Right lung (tissue), 10 donors: Measurements from ENCODE around the gene GHR. TPM values are rescaled to one million over a fixed set of nuclear protein-coding genes. Genes with fewer than 3 reads are reported as not detected.

Source experiments
- DNase-seq, 2 donors: peaks; one replicate each; pipeline ENCODE4 v3.0.0-alpha.2; 2013
- long read RNA-seq, 8 donors: transcript quantifications; one replicate each; lab custom pipeline, GENCODE V29; 2026
- polyA plus RNA-seq, 5 donors: library from polyadenylated mRNA; unstranded; fragments of 120-200 nt; gene quantifications; one replicate each; pipeline versions ENCODE4 v1.2.1 to v1.2.3, GENCODE V29; 2013; ENCODE audit warnings: inconsistent platforms in 1 of 5, low replicate concordance in 1 of 5; ENCODE audit not compliant: insufficient read length in 5 of 5, insufficient read depth in 1 of 5

Gene GHR
- 10 to 100 TPM; 18.2 to 35.0 (median 29.2) TPM for polyA plus RNA-seq
- long read RNA-seq, donor 1, full-length matches to known transcripts = 3 of 22 reads
- long read RNA-seq, donor 1, partial matches to known transcripts = 14 of 22 reads
- long read RNA-seq, donor 1, other reads (novel, unspliced or antisense) = 5 of 22 reads
- long read RNA-seq, donor 2, partial matches to known transcripts = 10 of 10 reads
- long read RNA-seq, donor 2, other reads (novel, unspliced or antisense) = 0 of 10 reads
- long read RNA-seq, donor 3, full-length matches to known transcripts = 3 of 3 reads
- long read RNA-seq, donor 3, partial matches to known transcripts = 0 of 3 reads
- long read RNA-seq, donor 3, other reads (novel, unspliced or antisense) = 0 of 3 reads
- long read RNA-seq, donor 4, full-length matches to known transcripts = 1 of 1 reads
- long read RNA-seq, donor 4, partial matches to known transcripts = 0 of 1 reads
- long read RNA-seq, donor 4, other reads (novel, unspliced or antisense) = 0 of 1 reads
- long read RNA-seq, donor 5, full-length matches to known transcripts = 4 of 4 reads
- long read RNA-seq, donor 5, partial matches to known transcripts = 0 of 4 reads
- long read RNA-seq, donor 5, other reads (novel, unspliced or antisense) = 0 of 4 reads
- long read RNA-seq, donor 6, full-length matches to known transcripts = 3 of 14 reads
- long read RNA-seq, donor 6, partial matches to known transcripts = 11 of 14 reads
- long read RNA-seq, donor 6, other reads (novel, unspliced or antisense) = 0 of 14 reads
- long read RNA-seq, donor 7, full-length matches to known transcripts = 2 of 13 reads
- long read RNA-seq, donor 7, partial matches to known transcripts = 11 of 13 reads
- long read RNA-seq, donor 7, other reads (novel, unspliced or antisense) = 0 of 13 reads
- long read RNA-seq, donor 8, full-length matches to known transcripts = 1 of 1 reads
- long read RNA-seq, donor 8, partial matches to known transcripts = 0 of 1 reads
- long read RNA-seq, donor 8, other reads (novel, unspliced or antisense) = 0 of 1 reads

DNA sequence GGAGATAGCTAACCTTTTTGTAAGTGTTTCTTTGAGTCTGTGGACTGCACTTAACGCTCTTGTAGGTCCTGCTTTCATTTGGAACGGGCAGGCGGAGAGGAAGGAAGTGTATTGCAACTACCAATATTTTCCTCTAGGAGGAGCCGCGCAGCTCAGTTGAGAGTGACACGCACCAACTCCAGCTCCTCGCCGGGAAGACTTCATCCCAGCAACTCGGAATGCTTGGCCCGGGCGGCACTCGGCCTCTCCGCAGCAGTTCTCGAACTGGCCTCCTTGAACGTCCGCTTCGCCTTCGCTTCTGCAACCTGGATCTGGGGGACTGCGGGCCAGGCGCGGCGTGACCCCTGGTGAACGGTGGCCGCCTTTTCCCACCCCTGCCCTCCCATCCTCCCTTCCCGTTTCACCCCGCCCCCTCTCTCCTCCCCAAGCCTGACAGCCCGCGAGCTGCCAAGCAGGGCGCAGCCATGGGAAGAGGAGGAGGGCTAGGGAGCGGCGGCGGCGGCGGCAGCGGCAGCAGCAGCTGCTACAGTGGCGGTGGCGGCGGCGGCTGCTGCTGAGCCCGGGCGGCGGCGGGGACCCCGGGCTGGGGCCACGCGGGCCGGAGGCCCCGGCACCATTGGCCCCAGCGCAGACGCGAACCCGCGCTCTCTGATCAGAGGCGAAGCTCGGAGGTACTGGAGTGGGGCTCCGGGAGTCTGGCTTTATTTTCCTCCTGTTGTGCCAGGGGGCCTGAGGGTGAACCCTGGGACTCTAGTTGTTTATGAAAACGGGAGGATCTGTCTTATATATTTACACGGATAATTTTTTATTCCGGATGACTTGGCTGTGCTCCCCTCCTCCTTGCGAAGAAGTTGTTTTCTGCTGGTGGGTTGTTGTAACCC is at the start of gene GHR:
GHR (plus strand) TSS at position 155 of the 881 bp plus-strand sequence. CDS start 142,436 bp downstream, outside the sequence.
- peak; percentile 85 to 88 for DNase-seq

DNA sequence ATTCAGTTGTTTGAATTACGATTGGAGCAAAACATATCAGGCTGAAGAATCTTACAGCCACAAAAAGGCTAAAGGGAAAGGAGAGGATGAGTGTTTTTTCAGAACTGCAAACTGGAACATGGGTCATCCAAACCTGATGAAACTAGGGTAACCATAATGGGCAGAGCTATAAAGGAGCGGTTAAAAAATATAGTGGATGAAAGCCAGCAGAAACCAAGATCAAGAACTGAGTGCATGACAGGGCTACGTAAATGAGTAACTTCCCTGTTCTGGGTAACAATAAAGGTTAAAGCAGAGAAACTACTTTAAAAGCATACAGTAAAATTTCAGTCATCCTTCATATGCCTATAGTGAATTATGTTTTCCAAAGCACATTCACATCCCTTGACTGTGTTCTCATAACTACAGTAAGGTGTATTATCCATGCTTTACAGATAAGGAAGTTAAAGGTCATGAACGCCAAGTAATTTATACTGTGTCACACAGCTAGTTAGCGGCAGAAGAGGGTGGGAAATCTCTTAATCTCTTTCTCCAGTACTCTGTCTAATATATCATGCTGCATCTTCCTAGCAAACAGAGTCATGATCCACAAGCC is 48.5 kb upstream of the GHR start:
- no peak for DNase-seq

DNA sequence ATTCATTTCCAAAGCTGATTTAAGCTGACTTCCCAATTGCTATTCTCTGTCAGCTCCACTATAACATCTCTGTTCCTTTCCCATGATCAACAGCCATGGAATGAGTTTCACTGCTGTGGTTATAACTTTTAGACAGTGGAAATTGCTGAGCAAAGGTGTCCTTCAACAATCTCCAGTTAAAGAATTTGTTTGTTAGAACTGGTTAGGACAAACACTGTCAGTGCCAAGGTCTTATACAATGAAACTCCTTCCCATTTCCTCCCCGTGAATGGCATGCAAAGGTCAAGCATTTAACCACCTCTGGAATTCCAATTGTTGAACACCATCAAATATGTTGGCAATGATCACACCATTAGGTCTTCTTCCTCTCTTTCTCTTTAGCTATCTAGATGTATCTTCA is 45.7 kb upstream of the GHR start:
- no peak for DNase-seq

DNA sequence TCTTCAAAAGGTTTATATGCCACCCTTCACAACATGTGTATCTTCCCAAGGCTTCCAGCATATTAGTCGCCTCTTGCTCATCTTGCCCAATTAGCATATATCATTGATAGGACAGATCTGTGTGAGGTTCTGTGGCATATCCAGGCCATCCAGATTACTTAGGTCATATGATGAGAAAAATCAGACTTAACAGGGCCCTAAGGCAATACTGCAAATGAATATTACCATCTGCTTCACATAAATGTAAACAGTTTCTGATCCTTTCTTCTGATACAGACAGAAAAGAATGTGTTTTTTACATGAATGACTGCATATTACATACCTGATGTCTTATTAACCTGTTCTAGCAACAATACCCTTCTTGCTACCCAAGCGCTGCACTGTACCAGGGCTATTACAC is 41.3 kb upstream of the GHR start:
- no peak for DNase-seq

DNA sequence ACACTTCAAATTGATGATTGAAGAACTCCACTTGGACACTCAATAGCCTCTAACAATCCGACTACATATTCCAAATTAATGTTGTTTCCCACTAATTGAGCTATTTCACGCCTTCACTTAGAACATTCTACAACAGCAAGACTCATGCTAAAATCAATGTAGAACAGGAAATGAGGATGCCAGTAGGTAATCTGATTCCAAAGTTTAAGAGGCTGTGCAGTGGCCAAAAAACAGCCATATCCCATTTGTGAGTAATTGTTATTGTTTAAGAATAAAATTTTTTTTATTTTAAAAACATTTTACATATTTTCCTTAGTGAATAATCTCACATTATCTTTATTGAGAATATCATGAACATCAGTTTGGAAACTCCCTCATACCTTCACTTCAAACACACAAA is 35.7 kb upstream of the GHR start:
- DNase-seq = no peak

DNA sequence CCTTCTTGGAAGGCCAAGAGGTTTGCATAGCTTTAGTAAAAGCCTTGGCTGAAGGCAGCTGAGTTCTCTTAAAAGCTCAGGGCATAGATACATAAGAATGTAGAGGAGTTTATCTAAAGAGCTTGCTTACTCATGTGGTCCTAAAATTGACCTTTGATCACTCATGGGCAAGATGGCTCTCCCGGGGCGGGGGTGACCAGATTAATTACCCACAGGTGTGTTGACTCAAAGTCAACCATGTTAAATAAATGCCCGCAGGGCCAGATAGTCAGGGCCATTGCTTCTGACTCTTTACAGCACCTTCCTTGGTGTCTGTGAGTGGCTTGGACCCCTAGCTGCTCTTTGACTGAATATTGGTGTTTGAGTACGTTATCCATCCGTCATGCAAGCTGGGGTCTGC is 33.1 kb upstream of the GHR start:
- no peak for DNase-seq

DNA sequence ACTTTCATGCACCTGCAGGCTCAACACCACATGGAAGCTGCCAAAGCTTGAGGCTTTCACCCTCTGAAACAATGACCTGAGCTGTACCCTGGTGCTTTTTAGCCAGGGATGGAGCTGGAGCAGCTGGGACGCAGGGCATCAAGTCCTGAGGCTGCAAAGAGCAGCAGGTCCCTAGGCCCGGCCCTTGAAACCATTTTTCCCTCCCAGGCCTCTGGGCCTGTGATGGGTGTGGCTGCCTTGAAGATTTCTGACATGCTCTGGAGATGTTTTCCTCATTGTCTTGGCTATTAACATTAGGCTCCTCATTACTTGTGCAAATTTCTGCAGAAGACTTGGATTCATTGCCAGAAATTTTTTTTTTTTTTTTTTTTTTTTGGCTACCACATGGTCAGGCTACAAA is 30.3 kb upstream of the GHR start:
- no peak for DNase-seq

DNA sequence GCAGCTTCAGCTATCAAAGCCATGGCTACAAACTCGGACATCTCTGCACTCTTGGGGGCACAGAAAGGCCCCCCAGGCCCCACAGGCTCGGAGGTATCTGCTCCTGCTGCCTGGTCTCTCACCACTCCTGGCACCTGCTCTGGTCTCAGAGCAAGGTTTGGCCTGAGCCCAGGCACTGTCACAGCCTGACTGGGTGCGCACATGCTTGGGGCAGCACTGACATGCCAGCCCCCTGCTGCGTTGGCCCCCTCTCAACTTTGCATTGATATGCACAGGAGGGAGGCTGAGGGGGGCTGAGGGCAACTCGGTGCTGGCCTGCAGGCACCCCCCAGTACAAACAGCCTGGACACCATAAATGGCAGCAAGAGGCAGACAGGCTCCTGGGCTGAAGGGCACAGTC is 27.1 kb upstream of the GHR start:
- DNase-seq = no peak

DNA sequence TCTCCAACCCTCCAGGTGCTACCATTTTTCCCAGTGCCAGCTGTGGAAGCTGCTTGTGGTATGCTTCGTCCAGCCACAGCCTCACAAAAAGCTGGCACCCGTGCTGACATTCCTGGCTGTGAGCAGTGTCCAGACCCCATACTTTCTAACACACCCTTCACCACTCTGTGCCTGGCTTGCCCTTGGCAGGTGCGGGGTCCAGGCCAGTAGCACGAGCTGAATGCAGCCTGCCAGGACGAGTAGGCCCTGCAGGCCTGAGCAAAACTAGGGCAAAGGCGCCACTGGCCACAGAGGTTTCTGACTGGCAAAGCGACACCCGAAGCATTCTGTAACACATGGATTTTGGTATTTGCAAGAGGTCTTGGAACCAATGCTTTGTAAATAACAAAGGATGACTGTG is 26.0 kb upstream of the GHR start:
- DNase-seq = no peak

DNA sequence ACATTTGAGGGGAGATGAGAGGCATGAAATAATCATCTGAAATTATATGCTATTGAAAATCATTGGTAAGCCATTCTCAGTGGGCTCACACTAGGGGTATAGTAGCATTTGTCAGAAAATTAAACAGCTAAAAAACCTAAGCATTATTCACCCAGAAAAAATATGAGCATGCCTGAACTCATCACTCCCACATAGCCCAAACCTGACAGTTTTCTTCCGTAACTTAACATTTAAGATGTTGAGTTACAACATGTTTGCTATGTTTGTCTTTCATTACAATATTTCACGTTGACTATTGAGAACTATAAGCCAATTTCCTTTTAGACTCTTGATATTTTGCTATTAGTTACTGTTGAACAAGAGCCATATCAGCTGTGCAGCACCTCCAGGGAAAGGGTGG is 23.5 kb upstream of the GHR start:
- no peak for DNase-seq

DNA sequence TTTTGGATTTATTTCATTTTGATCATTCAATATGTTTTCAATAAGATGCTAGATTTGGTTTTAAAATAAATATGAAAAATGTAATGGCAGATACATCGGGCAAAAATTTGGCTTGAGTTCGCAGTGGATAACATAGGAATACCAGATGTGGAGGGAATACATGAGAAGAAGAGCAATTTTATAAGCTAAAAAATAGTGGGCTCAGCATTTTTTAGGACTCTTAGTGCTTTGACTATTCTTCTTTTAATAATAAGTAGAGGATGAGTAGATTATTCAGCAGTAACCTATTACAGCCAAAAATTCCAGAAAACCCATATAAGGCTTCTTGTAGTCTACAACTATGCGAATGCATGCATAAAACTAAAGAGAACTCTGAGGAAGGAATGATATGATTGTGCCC is 22.8 kb upstream of the GHR start:
- no peak for DNase-seq

DNA sequence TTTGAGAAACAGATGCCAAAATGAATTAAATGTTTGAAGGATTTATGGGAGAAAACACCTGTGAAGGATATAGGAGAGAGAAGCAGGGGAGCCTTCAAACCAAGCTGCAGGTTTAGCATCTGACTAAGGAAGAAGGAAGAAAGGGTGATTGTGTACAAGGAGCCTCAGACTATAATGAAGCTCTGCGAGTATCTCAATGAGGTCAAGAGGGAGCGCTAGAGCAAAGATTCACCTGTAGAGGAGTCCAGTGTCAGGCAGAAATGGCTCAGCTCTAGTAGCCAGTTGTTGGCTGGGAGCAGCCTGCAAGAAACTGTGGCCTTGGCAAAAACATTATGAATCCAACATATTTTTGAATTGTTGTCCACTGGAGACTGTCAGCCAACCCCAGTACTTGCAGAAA is 20.0 kb upstream of the GHR start:
- DNase-seq = no peak

DNA sequence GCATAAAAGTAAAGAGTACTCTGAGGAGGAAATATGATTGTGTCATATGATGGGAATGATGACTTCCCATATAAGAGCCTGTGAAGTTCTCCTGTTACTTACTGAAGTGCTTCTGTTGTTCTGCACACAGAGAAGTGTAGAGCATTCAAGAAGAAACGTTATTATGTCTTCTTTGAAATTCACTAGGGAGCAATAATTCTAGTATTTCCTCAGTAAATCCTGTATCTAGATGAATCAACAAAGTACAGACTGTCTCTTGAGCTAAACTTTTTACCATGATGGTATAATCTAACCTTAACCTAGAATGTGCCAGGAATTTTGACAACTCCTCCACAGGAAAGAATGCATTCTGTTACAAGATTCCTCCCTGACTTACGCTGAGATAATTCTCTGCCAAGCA is 18.9 kb upstream of the GHR start:
- no peak for DNase-seq

DNA sequence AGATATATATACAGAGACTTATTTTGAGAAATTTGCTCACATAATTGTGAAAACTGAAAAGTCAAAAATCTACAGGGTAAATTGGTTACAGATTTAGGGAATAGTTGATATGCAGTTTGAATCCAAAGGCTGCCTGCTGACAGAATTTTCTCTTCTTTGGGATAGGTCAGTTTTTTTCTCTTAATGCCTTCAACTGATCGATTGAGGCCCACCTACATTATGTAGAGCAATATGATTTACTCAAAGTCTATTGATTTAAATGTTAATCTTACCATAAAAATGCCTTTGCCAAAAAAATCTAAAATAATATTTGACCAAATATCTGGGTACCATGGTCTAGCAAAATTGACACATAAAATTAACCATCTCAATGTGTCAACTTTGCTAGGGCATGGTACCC is 3.9 kb upstream of the GHR start:
- no peak for DNase-seq

DNA sequence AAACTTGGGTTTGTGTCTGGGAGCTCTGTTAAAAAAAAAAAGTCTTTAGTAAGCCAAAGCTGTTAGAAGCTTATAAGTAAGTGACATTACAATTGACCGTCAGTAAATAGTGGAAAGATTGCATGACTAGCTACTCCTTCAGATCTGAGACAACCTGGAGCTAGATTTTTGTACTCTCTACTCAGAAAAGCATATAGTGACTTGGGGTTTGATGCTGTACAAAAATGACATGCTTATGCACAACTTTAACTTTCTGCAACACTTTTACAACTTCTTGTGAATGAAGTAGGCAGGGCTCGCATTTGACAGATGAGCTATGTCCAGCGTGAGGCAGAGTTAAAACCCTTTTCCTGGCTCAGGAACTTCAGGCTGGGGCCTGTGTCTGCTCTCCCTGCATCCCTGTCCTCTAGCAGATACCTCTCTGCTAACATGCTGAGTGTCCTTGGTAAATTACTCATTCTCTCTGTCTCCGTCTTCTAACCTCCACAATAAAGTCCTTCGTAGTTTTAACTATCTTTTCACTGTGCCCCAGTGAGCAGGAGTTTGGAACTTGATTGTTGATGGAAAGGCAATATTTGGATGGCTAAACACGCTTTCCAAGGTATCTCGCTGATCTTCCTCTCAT is 471 bp upstream of the GHR start:
- DNase-seq = no peak

DNA sequence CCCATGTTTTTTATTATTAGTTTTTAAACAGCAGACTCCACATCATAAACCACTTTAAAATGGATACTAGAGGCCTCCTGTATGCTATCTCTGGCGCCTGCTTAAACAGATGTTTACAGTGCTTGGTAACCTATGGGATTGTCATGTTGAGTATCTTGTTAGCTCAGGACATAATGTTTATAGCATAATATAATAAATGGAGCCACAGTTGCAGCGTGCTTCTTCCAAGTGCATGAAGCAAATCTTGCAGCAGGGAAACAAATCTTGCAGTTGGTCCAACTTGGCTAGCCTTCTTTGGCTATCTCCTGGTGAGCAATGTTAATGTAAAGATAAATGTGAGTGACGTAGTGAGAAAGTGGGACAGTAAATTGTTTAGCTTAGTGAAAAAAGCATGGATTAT is 2.8 kb downstream of the GHR start:
- DNase-seq = peak; percentile 81 to 86

DNA sequence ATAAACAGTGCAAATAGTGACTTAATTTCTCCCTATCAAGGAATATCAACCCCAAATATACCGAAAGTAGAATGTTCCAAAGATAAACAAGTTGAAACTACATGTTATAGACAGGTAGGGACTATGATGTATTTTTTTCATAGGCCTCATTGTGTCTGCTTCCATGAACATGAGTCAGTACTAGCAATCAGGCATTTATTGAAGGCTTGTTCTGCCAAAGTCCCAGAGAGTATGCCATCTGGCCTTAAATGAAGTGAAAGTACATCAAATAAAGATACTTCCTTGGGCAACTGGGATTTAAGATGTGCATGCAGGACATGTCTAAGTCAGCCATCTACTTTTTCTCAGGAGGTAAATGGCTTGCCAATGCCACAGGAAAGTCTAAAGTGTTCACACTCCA is 6.5 kb downstream of the GHR start:
- DNase-seq = no peak

DNA sequence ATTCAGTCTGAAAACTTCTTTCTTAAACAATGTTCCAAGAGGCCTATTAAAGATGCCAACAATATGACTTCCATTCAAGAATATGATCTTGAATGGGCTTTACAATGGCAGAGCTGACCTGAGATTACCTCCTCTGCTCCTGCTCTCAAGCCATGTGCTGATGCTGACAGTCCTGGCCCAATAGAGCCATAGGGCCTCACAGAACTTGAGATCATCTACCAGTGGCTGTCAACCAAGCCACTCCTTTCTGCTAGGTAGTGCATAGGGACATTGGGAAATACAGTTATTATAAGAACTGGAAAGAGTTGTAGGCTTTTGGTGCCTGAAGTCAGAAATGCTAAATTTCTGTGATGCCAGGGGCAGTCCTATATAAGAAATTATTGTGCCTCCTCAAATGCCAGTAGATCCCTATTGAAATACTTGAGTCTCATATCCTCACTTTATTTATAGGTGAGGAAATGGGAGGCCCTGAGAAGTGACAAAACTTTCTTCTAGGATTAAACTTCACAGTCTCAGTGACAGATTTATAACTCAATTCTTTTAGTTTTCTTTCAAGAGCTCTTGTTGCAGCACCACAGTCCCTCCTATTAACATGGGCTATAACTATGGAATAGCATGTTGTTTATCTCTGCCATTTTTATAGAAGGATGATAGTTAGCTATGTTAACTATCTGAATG is 10.9 kb downstream of the GHR start:
- no peak for DNase-seq

DNA sequence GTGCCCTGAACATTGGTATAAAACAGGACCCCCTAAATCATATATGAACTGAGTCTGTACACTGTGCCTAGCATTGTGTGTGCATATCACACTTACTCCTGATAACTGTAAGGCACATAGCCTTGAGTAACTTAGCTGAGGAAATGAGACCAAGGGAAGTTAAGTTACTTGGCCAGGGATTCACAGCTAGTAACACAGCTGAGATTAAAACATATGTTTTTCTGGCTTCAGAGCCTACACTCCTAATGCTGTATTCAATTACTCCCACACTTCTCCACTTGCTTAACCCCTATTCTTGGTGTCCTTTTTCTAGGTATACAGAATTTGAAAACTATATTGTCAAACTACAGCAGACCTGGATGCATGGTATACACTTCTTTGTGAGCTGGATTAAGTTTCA is 12.8 kb downstream of the GHR start:
- no peak for DNase-seq
